ENCODE measurements around the gene NPR1.
"Not testable (repeated sequence)": the region's sequence is repeated elsewhere in the genome, so short reads cannot be mapped to it uniquely, and the experiment has no call there.

Gene NPR1

GRCh38 chr1:153651771-153652170 lies 26.7 kb upstream of the NPR1 start:
- DNase-seq, result no peak

GRCh38 chr1:153652805-153653500 lies 25.5 kb upstream of the NPR1 start:
- no peak for DNase-seq

- no peak for DNase-seq
These were observed 23.2 kb upstream of the NPR1 start for GRCh38 chr1:153655333-153655732.

- DNase-seq, result peak; percentile 89 to 93
These were observed 19.9 kb upstream of the NPR1 start, which contains the start of gene SNAPIN for GRCh38 chr1:153658400-153659174. Gene SNAPIN, plus strand, starts transcription at chr1:153658703. Its CDS starts 41 bp downstream, at chr1:153658744.

- DNase-seq, result no peak
These were observed 19.3 kb upstream of the NPR1 start for GRCh38 chr1:153659175-153659534.

GRCh38 chr1:153659656-153660055 lies 18.8 kb upstream of the NPR1 start:
- DNase-seq, result no peak

GRCh38 chr1:153661111-153661708 lies 17.3 kb upstream of the NPR1 start:
- DNase-seq, result no peak

GRCh38 chr1:153662269-153662668 lies 16.2 kb upstream of the NPR1 start:
- DNase-seq, result no peak

- DNase-seq, result no peak
These were observed 15.3 kb upstream of the NPR1 start for GRCh38 chr1:153663211-153663610.

- no peak for DNase-seq
These were observed 11.0 kb upstream of the NPR1 start for GRCh38 chr1:153667439-153667838.

DNA sequence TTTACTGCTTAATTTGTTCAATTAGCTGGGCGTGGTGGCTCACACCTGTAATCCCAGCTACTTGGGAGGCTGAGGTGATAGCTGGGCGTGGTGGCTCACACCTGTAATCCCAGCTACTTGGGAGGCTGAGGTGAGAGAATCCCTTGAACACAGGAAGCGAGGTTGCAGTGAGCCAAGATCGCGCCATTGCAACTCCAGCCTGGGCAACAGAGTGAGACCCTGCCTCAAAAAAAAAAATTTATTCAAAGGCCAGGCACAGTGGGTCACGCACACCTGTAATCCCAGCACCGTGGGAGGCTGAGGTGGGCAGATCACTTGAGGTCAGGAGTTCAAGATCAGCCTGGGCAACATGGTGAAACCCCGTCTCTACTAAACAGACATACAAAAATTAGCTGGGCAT lies 9.8 kb upstream of the NPR1 start:
- DNase-seq, result not testable (repeated sequence)

GRCh38 chr1:153669606-153670005 lies 8.9 kb upstream of the NPR1 start:
- no peak for DNase-seq

GRCh38 chr1:153670257-153670858 lies 8.1 kb upstream of the NPR1 start:
- no peak for DNase-seq

GRCh38 chr1:153670859-153671627 lies 7.4 kb upstream of the NPR1 start, which contains the start of gene ILF2:
Gene ILF2, minus strand, starts transcription at chr1:153670993. Its CDS starts 71 bp downstream, at chr1:153670922.
- DNase-seq, result peak; percentile 97 to 99

DNA sequence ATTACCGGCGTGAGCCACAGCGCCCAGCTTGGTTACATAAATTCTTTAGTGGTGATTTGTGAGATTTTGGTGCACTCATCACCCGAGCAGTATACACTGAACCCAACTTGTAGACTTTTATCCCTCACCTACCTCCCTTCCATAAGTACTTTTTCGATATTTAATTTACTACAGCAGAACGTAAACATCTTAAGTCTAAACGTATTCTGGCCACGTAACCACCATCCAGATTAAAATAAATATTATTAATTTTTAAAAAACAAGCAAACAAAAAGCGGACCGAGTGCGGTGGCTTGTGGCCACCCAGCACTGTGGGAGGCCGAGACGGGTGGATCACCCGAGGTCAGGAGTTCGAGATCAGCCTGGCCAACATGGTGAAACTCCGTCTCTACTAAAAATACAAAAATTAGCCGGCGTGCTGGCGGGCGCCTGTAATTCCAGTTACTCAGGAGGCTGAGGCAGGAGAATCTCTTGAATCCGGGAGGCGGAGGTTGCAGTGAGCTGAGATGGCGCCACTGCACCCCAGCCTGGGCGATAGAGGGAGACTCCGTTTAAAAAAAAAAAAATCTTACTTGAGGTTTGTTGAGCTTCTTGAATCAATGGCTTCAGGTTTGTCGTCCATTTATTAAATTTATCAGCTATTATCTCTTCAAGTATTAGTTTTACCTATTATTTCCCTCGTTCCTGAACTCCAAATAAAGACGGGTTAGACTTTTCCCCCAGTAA lies 6.7 kb upstream of the NPR1 start:
- peak in 1 of 2 experiments; percentile 73 for DNase-seq

DNA sequence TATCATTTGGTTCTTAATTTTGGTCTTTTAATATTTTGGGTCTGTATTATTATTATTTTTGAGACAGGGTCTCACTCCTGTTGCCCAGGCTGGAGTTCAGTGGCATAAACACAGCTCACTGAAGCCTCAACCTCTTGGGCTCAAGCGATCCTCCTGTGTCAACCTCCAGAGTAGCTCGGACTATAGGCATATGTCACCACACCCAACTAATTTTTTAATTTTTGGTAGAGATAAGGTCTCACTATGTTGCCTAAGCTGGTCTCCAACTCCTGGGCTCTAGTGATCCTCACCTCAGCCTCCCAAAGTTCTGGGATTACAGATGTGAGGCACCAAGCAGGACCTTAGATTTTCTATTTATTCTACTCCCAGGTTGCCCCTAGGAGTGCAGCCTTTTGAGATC lies 5.0 kb upstream of the NPR1 start:
- DNase-seq, result no peak

- peak in 1 of 2 experiments; percentile 51 for DNase-seq
These were observed 570 bp upstream of the NPR1 start for GRCh38 chr1:153677718-153678518.

- DNase-seq, result no peak
These were observed 1.0 kb downstream of the NPR1 start for GRCh38 chr1:153679337-153680119.

- DNase-seq, result no peak
These were observed 1.6 kb downstream of the NPR1 start for GRCh38 chr1:153680120-153680403.

DNA sequence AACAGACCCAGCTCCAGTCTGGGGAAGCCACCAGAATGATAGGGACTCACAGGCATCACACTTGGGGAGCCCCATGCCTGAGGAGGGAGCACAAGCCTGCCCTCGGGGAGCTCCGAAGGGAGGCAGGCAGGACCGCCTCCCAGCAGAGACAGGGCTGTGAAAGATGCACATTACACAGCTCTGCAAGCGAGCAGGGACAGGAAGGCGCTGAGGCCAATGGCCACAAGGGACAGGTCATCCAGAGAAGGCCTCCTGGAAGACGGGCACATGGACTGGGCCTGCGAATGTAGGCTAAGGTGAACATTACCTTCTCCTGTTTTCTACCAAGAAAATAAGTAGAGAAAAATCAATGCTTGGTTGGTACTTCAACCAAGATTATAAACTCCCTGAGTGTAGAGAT lies 4.2 kb downstream of the NPR1 start:
- DNase-seq, result no peak

Data from NCI-H446 (cell line).